Osteoblast (primary cell): ENCODE results near the gene KLHL29. TPM values are rescaled to one million over a fixed set of nuclear protein-coding genes. Genes with fewer than 3 reads are reported as not detected.

Experiments
- DNase-seq: peaks from one replicate; pipeline ENCODE4 v3.0.0; 2011; ENCODE audit warnings: low spot score, mixed read lengths; ENCODE audit not compliant: insufficient read length; ENCODE audit errors: missing footprints
- H2AFZ ChIP-seq: 2 replicates; pipeline ENCODE4 v1.6.0; 2011; ENCODE audit warnings: mild to moderate bottlenecking, low read length
- H3K27ac ChIP-seq: 2 replicates; pipeline ENCODE4 v1.5.1; 2011; ENCODE audit warnings: mild to moderate bottlenecking, low read depth, low read length, moderate library complexity
- H3K27me3 ChIP-seq: 2 replicates; pipeline ENCODE4 v1.6.0; 2012; ENCODE audit warnings: mild to moderate bottlenecking, control low read depth, inconsistent platforms, low read length, moderate library complexity; ENCODE audit not compliant: insufficient read depth
- H3K36me3 ChIP-seq: 2 replicates; pipeline ENCODE4 v1.5.1; 2011; ENCODE audit warnings: mild to moderate bottlenecking, low read length, control low read depth, moderate library complexity; ENCODE audit not compliant: insufficient read depth
- H3K4me1 ChIP-seq: 2 replicates; pipeline ENCODE4 v1.5.1; 2011; ENCODE audit warnings: mild to moderate bottlenecking, low read length, control low read depth, moderate library complexity; ENCODE audit not compliant: insufficient read depth
- H3K4me2 ChIP-seq: 2 replicates; pipeline ENCODE4 v1.6.0; 2011; ENCODE audit warnings: mild to moderate bottlenecking, low read length; ENCODE audit not compliant: insufficient read depth
- H3K4me3 ChIP-seq: fragments of 200-600 bp; sonication (generic); 3 replicates; pipeline ENCODE4 v1.5.1; 2012; ENCODE audit warnings: mild to moderate bottlenecking, low read length, inconsistent platforms; ENCODE audit not compliant: insufficient read depth
- H3K79me2 ChIP-seq: 2 replicates; pipeline ENCODE4 v1.6.0; 2012; ENCODE audit warnings: mild to moderate bottlenecking, low read length, control low read depth, inconsistent platforms; ENCODE audit not compliant: insufficient read depth
- H3K9me3 ChIP-seq: 2 replicates; pipeline ENCODE4 v1.5.1; 2011; ENCODE audit warnings: low read depth, low read length, control low read depth
- H4K20me1 ChIP-seq: 2 replicates; pipeline ENCODE4 v1.6.0; 2012; ENCODE audit warnings: mild to moderate bottlenecking, low read length, control low read depth; ENCODE audit not compliant: insufficient read depth
- total RNA-seq: library from RNA; depleted of rRNA; stranded (reverse); fragments of >200 nt; gene quantifications from 2 replicates; pipeline ENCODE4 v1.2.3, GENCODE V29; 2012
- TF ChIP-seq, protein P1 (sequence below): IDR thresholded peaks from 2 replicates; pipeline ENCODE4 v1.5.1; 2011; ENCODE audit warnings: mild to moderate bottlenecking, low read depth, low read length, moderate library complexity; ENCODE audit errors: extremely low read depth

The KLHL29 gene
- total RNA-seq, 1 donor, result 3.3 TPM

DNA sequence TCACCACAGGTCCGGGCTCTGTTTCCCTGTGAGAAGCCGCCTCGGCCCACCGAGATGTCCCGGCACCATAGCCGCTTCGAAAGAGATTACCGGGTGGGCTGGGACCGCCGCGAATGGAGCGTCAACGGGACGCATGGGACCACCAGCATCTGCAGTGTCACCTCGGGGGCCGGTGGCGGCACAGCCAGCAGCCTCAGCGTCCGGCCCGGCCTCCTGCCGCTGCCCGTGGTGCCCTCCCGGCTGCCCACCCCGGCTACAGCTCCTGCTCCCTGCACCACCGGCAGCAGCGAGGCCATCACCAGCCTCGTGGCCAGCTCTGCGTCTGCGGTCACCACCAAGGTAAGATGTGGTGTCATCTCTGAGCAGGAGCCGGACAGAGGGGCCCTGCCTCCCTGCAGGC is 177.2 kb downstream of the KLHL29 start:
- DNase-seq, result peak; percentile 41
- no peaks in the 10 kb centered on the region for H3K9me3 ChIP-seq
- H4K20me1 ChIP-seq, result peaks cover 6% of the 10 kb centered on the region
- H3K79me2 ChIP-seq, result no peaks in the 10 kb centered on the region
- no peak overlapping the region for H2AFZ ChIP-seq
- H3K36me3 ChIP-seq, result no peaks in the 10 kb centered on the region
- H3K27me3 ChIP-seq, result no peaks in the 10 kb centered on the region
- H3K27ac ChIP-seq, result no peak overlapping the region
- TF ChIP-seq, protein P1, sequence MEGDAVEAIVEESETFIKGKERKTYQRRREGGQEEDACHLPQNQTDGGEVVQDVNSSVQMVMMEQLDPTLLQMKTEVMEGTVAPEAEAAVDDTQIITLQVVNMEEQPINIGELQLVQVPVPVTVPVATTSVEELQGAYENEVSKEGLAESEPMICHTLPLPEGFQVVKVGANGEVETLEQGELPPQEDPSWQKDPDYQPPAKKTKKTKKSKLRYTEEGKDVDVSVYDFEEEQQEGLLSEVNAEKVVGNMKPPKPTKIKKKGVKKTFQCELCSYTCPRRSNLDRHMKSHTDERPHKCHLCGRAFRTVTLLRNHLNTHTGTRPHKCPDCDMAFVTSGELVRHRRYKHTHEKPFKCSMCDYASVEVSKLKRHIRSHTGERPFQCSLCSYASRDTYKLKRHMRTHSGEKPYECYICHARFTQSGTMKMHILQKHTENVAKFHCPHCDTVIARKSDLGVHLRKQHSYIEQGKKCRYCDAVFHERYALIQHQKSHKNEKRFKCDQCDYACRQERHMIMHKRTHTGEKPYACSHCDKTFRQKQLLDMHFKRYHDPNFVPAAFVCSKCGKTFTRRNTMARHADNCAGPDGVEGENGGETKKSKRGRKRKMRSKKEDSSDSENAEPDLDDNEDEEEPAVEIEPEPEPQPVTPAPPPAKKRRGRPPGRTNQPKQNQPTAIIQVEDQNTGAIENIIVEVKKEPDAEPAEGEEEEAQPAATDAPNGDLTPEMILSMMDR, result no peak
- no peak overlapping the region for H3K4me3 ChIP-seq
- peaks cover 15% of the 10 kb centered on the region for H3K4me1 ChIP-seq
- no peak overlapping the region for H3K4me2 ChIP-seq

DNA sequence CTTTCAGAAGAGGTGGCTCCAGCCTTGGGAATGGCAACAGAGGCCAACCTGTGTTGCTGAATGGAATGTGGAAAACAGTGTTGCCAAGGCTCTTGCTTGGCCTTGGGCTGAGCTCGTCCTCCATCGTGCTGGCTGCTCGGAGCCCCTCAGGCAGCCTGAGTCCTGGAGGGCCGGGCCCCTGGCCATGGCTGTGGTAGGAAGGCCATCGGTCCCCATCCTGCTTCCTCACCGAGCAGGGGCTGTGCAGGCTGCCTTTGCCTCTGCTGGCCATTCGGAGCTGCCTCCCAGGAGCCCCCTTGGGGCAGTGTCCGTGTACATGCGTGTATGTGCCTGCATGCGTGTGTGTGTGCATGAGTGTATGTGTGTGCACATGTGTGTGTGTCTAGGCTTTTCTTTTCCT is 178.2 kb downstream of the KLHL29 start:
- H3K27ac ChIP-seq, result no peak overlapping the region
- H3K36me3 ChIP-seq, result no peaks in the 10 kb centered on the region
- no peaks in the 10 kb centered on the region for H3K9me3 ChIP-seq
- no peaks in the 10 kb centered on the region for H3K27me3 ChIP-seq
- peak overlapping the region; percentile 43 for H3K4me2 ChIP-seq
- H3K4me3 ChIP-seq, result no peak overlapping the region
- no peak for DNase-seq
- H4K20me1 ChIP-seq, result peaks cover 6% of the 10 kb centered on the region
- H2AFZ ChIP-seq, result no peak overlapping the region
- H3K79me2 ChIP-seq, result no peaks in the 10 kb centered on the region
- TF ChIP-seq, protein P1, result no peak
- peaks cover 15% of the 10 kb centered on the region for H3K4me1 ChIP-seq

DNA sequence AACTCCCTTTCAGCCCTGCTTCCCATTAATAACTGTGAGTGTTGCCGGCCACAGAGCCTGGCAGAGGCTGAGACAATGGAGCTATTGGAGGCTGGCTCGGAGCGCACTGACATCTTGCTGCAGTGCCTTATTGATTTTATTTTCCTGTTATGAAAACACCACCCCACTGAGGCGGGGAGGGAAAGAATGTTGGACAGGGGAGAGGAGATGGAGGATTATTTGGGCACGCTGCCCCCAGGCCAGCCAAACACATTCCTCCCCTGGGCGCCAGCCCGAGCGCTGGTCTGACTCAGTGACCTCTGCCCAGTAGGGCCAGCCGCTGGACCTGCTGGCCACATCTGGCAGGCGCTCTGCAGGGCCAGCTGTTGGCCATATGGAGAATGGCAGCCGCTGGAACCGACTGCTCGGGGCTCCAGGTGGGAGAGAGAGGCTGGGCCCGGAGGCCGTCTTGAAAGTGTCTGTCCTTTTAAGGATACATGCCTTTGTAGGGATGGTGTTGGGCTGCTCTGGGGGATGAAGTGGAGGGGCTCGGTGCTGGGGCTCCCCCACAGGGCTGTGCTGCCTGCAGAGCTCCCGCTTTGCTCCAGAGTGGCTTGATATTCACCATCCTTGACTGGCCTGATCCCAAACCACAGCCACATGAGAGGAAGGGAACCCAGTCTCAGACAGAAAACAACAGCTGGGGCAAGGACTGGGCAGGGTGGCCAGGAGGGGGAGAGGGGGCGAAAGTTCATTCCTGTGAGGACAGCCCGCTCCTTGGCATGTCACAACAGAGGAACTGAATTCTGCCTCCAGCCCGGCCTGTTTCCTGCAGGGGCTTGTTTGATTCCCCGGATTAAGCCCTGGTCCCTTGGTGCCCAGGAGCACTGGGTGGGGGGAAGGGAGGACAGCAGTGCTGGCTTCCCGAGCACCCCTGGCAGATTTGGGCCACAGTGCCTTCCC is 179.0 kb downstream of the KLHL29 start:
- Histone ChIP-seq H3K9me3 (no peaks in the 10 kb centered on the region), H3K27ac (no peak overlapping the region), H4K20me1 (peaks cover 9% of the 10 kb centered on the region), H3K4me3 (no peak overlapping the region), H3K4me1 (peaks cover 15% of the 10 kb centered on the region), H3K27me3 (no peaks in the 10 kb centered on the region), H3K4me2 (peak overlapping the region; percentile 43), H2AFZ (no peak overlapping the region), H3K79me2 (no peaks in the 10 kb centered on the region), H3K36me3 (no peaks in the 10 kb centered on the region)
- TF ChIP-seq, protein P1, result no peak
- DNase-seq, result peak; percentile 98

DNA sequence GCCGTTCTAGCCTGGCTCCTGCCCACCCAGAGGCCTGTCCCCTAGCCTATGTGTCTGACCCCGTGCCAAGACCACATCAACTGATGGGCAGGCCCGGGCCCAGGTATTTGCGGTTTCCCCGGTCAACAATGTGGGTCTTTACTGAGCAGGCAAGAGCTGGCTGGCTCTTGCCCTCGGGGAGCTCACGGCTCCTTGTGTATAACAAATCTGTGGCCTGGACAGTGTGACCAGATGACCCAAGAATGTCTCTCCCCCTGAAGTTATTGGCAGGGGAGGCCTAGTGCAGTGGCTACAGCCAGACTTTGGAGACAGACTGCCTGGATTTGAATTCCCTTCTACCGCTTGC is 179.6 kb downstream of the KLHL29 start:
- Histone ChIP-seq H3K4me2 (peak overlapping the region; percentile 43), H3K27me3 (no peaks in the 10 kb centered on the region), H2AFZ (no peak overlapping the region), H3K79me2 (no peaks in the 10 kb centered on the region), H3K36me3 (no peaks in the 10 kb centered on the region), H4K20me1 (peaks cover 9% of the 10 kb centered on the region), H3K4me1 (peaks cover 15% of the 10 kb centered on the region), H3K27ac (no peak overlapping the region), H3K9me3 (no peaks in the 10 kb centered on the region), H3K4me3 (no peak overlapping the region)
- peak; percentile 92 for DNase-seq
- TF ChIP-seq, protein P1, result no peak
